ENCODE data around the gene KHK.

DNA sequence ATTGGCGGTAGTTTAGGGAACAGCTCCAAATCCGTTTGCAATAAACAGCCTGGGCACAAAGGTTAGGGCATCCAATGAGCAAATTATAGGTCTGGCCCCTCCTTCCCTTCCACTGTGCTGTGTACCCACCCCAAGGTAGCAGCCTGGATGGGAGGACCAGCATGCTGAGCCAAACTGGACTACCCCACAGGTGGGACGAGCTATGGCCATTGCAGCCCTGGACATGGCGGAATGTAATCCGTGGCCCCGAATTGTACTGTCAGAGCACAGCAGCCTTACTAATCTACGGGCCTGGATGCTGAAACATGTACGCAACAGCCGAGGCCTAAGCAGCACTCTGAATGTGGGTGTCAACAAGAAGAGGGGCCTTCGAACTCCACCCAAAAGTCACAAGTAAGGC lies 28.4 kb upstream of the KHK start:
- no peak for TF ChIP-seq EZH2 (IDR thresholded peaks at IDR 0.05; ENCODE audit: borderline replicate concordance, low read length)
- TF ChIP-seq CTCF (IDR thresholded peaks at IDR 0.05; ENCODE audit: low read length), result no peak

Measured in OCI-LY1 (cell line).